IPS-11a (cell line): ENCODE measurements around the gene CNP.

ENCODE experiments used
- H3K4me3 ChIP-seq: one replicate; pipeline ENCODE4 v1.5.1; 2013; ENCODE audit warnings: low read depth, low read length, control low read depth

CNP gene

DNA sequence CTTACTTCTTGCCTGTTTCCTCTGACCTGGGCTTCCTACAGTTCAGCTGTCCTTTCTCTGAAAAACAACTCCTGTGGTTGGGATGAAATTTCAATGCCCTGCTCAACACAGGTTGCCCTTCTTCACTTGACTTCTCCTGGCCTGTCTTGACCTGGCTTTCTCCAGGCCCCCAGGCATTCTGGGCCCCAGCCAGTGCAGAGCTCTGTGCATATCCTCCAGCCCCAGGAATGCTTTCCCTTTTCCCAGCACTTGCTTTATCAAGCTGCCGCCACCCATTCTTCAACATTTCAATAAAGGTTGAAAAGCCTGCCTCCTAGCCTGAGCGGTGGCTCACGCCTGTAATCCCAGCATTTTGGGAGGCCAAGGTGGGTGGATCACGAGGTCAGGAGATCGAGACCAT, 25.4 kb upstream of the CNP start:
- H3K4me3 ChIP-seq, result no peak overlapping the region

DNA sequence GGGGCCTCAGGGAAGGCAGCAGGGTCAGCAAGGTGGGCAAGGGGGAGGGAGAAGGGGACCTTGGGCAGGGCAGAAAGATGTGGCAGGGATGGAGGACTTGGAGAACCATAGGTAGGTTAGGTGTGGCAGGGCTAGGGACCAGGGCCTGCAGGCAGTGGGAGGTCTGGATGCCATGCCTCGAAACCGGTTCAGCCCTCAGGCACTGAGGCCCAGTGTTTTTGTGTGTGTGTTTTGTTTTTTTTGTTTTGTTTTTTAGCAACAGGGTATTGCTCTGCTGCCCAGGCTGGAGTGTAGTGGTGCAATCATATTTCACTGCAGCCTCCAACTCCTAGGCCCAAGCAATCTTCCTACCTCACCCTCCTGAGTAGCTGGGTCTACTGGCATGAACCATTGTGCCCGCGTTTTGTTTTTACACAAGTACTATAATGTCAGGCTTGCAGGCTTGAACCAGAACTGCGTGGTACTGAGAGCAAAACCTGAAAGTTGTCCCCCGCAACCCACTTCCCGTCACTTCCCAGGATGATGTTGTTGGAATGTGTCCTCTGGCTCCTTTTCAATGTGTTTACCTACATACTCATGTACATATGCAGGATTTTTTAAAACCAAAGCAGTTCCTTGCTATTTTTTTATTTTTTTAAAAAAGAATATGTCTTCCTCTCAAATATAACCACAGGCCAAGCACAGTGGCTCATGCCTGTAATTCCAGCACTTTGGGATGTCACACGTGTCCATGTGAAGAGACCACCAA, 23.8 kb upstream of the CNP start:
- H3K4me3 ChIP-seq, result no peak overlapping the region

DNA sequence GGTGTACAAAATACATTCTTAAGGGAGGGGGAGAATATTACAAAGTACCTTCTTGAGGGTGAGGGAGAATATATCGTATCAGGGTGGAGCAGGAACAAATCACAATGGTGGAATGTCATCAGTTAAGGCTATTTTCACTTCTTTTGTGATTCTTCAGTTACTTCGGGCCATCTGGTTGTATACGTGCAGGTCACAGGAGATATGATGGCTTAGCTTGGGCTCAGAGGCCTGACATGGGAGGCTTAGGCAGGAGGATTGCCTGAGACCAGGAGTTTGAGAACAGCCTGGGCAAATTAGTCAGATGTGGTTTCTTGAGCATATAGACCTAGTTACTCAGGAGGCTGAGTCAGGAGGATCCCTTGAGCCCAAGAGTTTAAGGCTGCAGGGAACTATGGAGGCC, 23.1 kb upstream of the CNP start:
- H3K4me3 ChIP-seq, result no peak overlapping the region

DNA sequence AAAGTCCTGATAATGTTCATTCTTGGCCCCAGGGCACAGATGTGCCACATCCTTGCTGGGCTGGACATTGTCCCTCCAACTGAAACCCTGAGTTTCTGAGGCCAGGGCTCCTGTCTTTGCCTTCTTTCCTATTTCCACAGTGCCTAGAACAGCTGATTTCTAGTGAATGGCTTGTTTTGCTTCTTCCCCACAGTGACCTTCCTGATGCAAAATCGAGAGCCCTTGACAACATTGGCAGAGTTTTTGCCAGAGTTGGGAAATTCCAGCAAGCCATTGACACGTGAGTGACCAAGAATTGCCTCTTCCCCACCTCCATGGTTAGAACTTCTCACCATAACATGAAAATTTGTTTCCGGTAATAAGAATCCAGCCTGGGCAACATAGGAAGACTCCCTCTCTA, 21.7 kb upstream of the CNP start:
- no peak overlapping the region for H3K4me3 ChIP-seq

DNA sequence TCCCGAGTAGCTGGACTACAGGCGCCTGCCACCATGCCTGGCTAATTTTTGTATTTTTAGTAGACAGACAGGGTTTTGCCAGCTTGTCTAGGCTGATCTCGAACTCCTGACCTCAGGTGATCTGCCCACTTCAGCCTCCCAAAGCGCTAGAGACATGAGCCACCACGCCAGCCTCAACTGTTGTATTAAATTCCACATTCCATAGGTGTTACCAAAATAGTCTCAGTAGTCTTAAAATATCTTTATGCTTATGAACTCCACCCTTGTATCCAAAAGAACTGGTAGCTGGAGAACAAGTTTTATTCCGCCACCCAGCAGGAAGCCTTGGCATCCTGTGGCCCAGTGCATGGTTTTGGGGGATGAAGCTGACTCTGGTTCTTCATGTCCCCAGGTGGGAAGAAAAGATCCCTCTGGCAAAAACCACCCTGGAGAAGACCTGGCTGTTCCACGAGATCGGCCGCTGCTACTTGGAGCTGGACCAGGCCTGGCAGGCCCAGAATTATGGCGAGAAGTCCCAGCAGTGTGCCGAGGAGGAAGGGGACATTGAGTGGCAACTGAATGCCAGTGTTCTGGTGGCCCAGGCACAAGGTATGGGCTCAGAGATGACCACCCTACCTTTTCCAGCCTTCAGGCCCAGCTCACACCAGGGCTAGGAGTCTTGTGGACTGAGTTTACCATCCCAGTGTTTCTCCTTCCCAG, 17.7 kb upstream of the CNP start:
- no peak overlapping the region for H3K4me3 ChIP-seq

DNA sequence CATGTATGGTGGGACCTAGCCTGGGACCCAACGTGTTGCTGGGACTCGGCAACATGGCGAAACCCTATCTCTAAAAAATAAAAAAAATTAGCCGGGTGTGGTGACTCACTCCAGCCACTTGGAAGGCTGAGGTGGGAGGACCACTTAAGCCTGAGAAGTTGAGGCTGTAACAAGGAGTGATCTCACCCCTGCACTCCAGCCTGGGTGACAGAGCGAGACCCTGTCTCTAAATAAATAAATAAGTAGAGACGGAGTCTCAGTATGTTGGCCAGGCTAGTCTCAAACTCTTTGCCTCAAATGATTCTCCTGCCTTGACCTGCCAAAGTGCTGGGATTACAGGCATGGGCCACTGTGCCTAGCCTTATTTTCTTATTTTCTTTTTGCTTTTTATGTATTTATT, 10.1 kb upstream of the CNP start:
- no peak overlapping the region for H3K4me3 ChIP-seq

DNA sequence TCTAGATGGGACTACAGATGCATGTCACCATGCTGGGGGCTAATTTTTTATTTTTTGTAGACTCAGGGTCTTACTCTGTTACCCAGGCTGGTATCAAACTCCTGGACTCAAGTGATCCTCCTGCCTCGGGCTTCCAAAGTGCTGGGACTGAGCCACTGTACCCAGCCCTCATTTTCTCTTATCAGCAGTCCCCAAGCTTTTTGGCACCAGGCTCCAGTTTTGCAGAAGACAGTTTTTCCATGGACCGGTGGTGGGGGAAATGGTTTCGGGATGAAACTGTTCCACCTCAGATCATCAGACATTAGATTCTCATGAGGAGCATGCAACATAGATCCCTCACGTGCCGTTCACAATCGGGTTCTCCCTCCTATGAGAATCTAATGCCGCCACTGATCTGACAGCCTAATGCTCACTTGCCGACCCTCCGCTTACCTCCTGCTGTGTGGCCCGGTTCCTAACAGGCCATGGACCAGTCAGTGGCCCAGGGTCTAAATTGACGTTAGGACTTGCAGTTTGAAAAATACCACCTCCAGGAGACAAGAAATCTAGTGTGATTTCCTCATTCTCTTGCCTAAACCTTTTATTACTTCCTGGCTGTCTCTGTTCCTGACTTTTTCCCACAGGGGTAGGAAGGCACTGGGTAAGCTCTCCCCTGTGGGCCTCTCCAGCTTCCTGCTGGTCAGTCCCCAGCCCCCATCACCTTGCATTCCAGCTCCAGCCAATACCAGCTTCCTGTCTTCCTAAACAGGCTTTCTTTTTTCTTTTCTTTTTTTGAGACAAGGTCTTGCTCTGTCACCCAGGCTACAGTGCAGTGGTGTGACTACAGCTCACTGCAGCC, 9.3 kb upstream of the CNP start:
- no peak overlapping the region for H3K4me3 ChIP-seq

DNA sequence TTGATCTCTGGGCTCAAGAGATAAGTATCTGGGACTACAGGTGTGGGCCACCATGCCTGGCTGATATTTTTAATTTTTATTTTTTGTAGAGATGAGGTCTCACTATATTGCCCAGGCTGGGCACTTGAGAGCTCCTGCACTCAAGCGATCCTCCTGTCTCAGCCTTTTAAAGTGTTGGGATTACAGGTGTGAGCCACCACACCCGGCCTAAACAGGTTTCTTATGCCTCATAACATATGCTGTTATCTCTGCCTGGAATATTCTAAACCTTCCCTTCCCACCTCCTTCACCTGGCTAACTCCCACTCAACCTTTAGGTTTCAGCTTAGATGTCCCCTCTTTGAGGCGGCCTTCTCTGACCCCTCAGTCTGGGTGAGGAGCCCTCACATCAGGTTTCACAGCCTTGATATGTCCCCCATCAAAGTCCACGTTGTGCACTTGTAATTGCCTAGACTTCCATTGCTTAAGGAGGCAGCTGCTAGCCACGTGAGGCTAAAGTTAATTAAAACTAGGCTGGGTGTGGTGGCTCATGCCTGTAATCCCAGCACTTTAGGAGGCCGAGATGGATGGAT, 8.6 kb upstream of the CNP start:
- no peak overlapping the region for H3K4me3 ChIP-seq

DNA sequence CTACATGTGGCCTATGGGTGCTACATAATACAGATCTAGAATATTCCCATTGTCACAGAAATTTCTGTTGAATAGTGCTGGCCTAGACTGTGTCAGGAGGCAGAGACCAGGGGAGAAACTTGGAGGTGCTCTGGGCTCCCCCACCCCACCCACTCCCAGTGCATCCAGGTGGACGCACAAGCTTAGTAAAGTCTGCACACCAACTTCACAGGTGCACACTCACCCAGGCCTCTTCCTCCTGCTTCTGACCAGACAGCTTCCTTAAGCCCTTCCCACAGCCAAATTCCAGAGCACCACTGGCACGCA, 7.6 kb upstream of the CNP start:
- H3K4me3 ChIP-seq, result no peak overlapping the region

DNA sequence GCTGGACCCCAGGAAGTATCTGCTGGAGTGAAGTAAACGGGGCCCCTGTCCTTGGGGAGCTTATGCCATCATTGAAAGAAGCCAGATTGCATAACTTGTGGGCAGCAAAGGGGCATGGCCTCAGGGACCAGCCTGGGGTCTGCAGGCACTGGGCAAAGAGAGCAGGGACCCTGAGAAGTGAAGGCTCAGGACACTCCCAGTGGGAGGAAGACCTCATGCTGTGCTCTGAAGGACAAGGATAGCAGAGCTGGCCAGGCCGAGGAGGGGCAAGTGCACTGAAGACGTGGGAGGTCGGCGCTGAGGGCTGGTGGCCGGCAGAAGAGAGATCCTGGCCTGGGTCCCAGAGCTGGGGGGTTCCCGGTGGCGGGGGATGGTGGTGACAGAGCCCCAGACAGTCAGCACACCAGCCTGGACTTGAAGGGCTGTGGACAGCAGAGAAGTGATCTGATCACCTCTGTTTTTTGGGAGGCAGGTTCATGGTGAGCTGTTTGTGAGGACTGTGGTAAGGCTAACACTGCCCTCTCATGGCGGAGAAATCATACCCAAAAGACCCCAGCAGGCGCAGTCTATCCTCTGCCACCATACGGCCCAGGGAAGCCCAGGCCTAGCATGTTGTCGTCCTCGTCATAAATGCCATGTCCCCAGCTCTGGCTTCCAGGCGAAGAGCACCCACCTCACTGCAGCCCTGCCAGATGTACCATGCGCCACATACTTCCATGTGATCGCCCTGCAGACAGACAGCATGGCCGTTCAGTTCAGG, 7.1 kb upstream of the CNP start:
- no peak overlapping the region for H3K4me3 ChIP-seq

DNA sequence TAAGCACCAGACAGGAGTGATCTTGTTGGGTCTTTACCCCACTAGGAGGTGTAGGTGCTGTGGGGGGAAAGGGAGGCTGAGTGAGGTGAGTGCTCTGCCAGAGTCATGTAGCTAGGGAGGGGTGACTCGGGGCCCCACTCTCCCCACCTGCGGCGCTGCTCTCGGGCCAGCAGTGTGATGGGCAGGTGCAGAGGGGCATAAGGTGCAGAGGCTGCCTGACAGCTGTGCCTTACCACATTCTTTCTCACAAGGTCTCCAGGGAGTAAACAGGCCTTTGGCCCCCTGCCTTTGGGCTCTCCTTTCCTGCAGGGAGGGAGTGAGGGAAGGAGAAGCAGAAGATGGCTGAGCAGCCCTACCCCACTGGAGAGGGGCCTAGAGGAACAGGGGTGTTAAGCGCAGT, 4.5 kb upstream of the CNP start:
- H3K4me3 ChIP-seq, result no peak overlapping the region

DNA sequence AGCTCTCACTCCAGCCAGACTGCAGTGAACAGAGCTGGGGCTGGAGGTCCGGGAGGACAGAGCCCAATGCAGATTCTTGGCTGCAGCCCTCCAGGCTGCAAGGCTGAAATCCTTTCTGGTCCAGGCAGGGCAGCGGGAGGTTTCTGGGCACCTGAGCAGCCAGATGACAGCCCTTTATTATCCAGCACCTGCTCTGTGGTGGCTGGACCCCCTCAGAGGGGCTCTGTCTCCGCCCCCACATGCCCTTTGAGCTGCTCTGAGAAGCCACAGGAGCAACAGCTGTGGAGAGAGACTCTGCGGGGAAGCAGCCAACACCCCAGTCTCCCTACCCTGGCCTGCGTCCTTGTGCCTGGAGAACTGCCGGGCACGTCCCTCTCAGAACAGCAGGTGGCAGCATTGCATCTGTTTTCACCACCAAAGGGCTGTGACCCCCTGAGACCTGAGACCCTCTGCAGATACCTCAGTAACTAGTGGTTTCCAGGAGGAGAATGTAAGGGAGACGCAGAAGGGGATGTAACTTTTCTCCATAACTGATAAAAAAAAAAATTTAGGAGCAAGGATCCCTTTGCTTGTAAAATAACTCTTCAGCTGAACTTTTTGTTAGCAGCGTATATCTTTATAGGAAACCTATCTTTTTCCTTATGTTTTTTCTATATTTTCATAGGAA, 3.7 kb upstream of the CNP start:
- H3K4me3 ChIP-seq, result no peak overlapping the region

DNA sequence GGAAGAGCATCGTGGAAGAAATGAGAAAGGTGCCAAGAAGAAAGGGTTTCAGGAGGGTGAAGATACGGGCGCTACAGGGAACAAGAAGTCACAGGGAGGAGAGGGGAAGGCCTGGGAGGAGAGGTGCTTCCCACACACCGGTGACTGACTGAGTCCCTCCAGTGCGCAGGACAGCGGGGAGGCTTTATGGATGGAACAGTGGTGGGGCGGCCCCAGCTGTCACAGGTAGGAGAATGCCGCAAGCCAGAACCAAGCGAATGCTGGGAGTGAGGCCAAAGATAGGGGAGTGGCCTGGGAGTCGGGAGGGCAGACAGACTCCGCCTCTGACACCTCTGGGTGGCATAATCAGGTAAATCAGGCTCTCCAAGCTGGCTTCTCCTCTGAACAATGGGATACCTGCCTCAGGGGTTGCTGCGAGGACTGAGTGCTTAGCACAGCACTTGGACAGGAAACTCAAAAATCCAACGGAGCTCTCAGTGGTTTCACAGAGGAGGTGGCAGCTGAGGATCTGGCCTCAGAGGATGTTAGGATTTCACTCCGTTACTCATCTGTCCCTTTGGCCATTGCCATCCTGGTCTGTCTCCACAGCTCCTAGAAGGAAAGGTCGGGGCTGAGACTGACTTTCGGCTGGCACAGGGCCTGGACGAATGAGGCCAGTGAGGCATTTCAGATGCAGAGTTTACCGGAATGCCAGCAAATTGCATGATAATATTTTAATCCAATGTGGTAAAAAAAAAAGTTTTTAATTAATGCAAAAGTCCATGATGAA, 717 bp upstream of the CNP start:
- peak overlapping the region; percentile 64 for H3K4me3 ChIP-seq

DNA sequence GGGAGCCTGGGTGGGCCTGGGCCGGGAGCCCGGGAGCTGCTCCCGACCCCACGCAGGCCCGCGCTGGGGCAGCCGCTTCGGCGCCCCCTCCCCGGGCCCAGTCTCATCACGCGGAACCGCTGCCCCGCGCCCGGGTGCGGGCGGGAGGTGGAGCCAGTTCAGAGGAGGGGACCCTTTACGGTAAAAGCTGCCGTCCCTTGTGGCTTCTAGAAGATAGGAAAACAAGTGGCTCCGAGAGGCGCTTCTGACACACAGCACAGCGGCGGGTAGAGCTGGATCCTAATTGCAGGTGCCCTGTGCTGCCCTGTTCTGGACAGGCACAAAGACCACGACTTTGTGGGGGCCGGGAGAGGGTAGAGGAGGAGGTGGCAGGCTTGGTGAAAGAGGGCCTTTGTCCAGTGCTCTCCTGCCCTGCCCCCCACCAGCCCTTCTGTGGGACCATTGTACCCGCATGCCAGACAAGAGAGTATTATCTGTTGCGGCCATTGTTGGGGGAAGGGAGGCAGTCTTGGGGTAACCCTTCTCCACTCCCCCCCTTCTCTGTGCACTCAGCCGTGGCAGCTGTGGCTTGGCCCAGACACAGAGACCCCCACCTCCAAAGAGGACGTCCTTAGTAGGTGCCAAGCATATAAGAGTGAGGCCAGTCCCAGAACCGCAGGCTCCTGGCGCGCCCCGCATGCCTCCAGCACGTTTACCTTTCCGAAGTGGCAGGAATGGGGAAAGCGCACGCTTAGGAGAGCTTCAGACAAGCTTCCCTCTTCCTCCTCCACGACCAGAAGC, 736 bp downstream of the CNP start:
- peak overlapping the region; percentile 64 for H3K4me3 ChIP-seq

DNA sequence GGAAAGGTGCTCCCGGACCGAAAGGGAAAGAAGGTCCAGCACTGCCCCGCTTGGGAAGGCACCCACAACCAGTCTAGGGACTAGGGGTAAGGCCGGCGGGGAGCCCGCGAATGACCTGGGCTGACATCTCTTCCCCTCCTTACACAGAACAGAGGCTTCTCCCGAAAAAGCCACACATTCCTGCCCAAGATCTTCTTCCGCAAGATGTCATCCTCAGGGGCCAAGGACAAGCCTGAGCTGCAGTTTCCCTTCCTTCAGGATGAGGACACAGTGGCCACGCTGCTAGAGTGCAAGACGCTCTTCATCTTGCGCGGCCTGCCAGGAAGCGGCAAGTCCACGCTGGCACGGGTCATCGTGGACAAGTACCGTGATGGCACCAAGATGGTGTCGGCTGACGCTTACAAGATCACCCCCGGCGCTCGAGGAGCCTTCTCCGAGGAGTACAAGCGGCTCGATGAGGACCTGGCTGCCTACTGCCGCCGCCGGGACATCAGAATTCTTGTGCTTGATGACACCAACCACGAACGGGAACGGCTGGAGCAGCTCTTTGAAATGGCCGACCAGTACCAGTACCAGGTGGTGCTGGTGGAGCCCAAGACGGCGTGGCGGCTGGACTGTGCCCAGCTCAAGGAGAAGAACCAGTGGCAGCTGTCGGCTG, 1.5 kb downstream of the CNP start:
- no peak overlapping the region for H3K4me3 ChIP-seq

DNA sequence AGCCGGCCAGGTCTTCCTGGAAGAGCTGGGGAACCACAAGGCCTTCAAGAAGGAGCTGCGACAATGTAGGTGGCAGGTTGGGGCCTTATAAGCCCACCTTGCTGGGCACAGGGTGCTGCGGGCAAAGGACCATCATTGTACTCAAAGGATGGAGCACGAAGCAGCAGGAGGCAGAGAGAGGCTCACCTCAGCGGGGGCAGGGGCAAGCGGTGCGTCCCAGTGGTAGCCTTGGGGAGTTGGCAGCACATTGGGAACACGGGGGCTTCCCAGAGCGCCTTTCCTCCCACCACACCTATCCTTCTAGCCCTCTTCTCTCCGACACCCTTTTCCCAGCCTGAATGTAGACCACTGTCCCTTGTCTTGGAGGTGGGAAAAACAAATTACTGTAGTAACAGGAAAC, 2.1 kb downstream of the CNP start:
- no peak overlapping the region for H3K4me3 ChIP-seq

DNA sequence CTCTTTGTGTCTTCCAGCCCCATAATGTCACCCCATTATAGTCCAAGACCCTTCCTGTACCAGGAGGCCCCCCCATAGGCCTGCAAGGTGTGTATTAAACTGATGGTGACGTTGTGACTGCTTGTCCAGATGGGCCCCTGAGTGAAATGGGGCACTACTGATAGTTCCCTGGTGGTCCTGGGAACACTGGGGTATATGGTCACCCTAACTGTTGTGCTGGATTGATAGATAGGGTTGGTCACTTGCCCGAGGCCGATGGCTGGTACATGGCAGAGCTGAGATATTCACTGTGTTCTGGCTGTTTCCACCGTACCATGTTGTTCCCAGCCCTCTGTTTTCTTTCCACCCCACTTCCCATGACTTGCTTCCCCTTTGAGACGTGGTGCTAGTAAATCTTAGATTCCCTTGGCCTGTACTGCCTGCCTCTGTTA, 4.3 kb downstream of the CNP start:
- no peak overlapping the region for H3K4me3 ChIP-seq

DNA sequence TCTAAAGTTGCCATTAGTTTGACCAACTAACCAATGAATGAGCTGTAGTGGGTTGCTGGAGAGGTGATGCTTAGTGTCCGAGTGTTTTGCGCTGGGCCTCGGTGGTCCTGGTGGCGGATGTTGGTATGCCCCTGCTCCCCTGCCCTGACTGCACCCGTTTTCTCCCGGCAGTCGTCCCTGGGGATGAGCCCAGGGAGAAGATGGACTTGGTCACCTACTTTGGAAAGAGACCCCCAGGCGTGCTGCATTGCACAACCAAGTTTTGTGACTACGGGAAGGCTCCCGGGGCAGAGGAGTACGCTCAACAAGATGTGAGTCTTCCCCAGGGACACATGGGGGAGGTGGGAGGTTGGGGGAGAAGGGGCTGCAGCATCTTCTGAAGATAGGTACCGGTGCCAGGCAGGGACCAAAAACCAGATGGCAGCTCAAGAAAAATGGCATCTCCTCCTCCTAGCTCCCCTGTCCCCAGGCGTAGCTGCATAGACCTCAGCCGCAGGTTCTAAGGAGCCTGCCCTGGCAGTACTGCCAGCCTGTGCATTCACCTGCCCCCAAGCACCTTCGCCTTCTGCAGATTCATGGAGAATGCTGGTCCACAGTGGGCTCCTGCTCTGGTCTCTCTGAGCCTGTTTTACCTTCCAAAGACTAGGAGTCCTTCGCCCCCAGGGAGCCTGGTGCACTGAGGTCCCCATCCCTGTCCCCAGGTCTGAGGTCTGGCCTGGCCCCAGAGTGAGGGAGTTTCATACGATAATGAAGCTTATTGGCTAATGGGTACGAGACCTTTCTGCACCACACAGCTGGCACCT, 5.3 kb downstream of the CNP start:
- H3K4me3 ChIP-seq, result no peak overlapping the region
